ENCODE results near the gene CIDEB. TPM values are rescaled to one million over a fixed set of nuclear protein-coding genes. Genes with fewer than 3 reads are reported as not detected.

CIDEB gene
- total RNA-seq, 1 experiment from 2014 or later, result 0.18 TPM

GRCh38 chr14:24281636-24282035 is 26.1 kb downstream of the CIDEB start:
- no peaks in the 10 kb centered on the region for H3K36me3 ChIP-seq (ENCODE audit: control insufficient read depth, insufficient read depth, low read length)
- ATAC-seq (no peak), DNase-seq (ENCODE audit: low read depth, low spot score) (no peak)
- H3K9me3 ChIP-seq (ENCODE audit: control insufficient read depth, insufficient read depth, low read depth, low read length), result no peaks in the 10 kb centered on the region
- no TSS peak for BruUV-seq (replicated peaks)
- H3K27ac ChIP-seq (ENCODE audit: low read length), result no peak overlapping the region
- no peaks in the 10 kb centered on the region for H3K4me1 ChIP-seq (ENCODE audit: control insufficient read depth, insufficient read depth, low read length)
- TF ChIP-seq CTCF (IDR thresholded peaks at IDR 0.05) (no peak), POLR2AphosphoS5 (IDR thresholded peaks at IDR 0.05; ENCODE audit: low read depth, low read length) (no peak), SIN3A (IDR thresholded peaks at IDR 0.05; ENCODE audit: borderline replicate concordance, insufficient read depth, low read depth, low read length) (no peak), TCF7L2 (IDR thresholded peaks at IDR 0.05; ENCODE audit: low read depth, low read length) (no peak), REST (IDR thresholded peaks at IDR 0.05; ENCODE audit: insufficient read depth in 1 of 2, low read depth in 2 of 2, low read length in 1 of 2) (no peak)
- CTCF ChIA-PET, result no interaction called here
- H3K4me3 ChIP-seq (ENCODE audit: low read depth in 2 of 2, low read length in 2 of 2), result no peak overlapping the region
- in situ Hi-C loops (cut with HindIII; ENCODE audit: low pct_unique_long_range_greater_than_20kb, low sequenced_read_pairs) (no loop called here), intact Hi-C loops (cut with micrococcal nuclease; ENCODE audit: unreplicated experiment) (no loop called here)
- no peaks in the 10 kb centered on the region for H3K27me3 ChIP-seq (ENCODE audit: control insufficient read depth, insufficient read depth, low read length)
- POLR2A ChIA-PET, result no interaction called here

GRCh38 chr14:24280797-24281460 is 26.8 kb downstream of the CIDEB start:
- Histone ChIP-seq H3K27ac (ENCODE audit: low read length) (no peak overlapping the region), H3K9me3 (ENCODE audit: control insufficient read depth, insufficient read depth, low read depth, low read length) (no peaks in the 10 kb centered on the region), H3K4me1 (ENCODE audit: control insufficient read depth, insufficient read depth, low read length) (no peaks in the 10 kb centered on the region), H3K27me3 (ENCODE audit: control insufficient read depth, insufficient read depth, low read length) (no peaks in the 10 kb centered on the region), H3K4me3 (ENCODE audit: low read depth in 2 of 2, low read length in 2 of 2) (no peak overlapping the region), H3K36me3 (ENCODE audit: control insufficient read depth, insufficient read depth, low read length) (no peaks in the 10 kb centered on the region)
- POLR2A ChIA-PET, result no interaction called here
- BruUV-seq (replicated peaks), result no TSS peak
- ATAC-seq, result no peak
- in situ Hi-C loops (cut with HindIII; ENCODE audit: low pct_unique_long_range_greater_than_20kb, low sequenced_read_pairs), result no loop called here
- no peak for DNase-seq (ENCODE audit: low read depth, low spot score)
- intact Hi-C loops (cut with micrococcal nuclease; ENCODE audit: unreplicated experiment), result no loop called here
- no peak for TF ChIP-seq TCF7L2 (IDR thresholded peaks at IDR 0.05; ENCODE audit: low read depth, low read length)
- CTCF ChIA-PET, result no interaction called here

- Histone ChIP-seq H3K4me1 (ENCODE audit: control insufficient read depth, insufficient read depth, low read length) (no peaks in the 10 kb centered on the region), H3K27me3 (ENCODE audit: control insufficient read depth, insufficient read depth, low read length) (no peaks in the 10 kb centered on the region), H3K9me3 (ENCODE audit: control insufficient read depth, insufficient read depth, low read depth, low read length) (no peaks in the 10 kb centered on the region), H3K36me3 (ENCODE audit: control insufficient read depth, insufficient read depth, low read length) (no peaks in the 10 kb centered on the region), H3K4me3 (ENCODE audit: low read depth in 2 of 2, low read length in 2 of 2) (no peak overlapping the region), H3K27ac (ENCODE audit: low read length) (no peak overlapping the region)
- in situ Hi-C loops (cut with HindIII; ENCODE audit: low pct_unique_long_range_greater_than_20kb, low sequenced_read_pairs) (no loop called here), intact Hi-C loops (cut with micrococcal nuclease; ENCODE audit: unreplicated experiment) (no loop called here)
- POLR2A ChIA-PET, result interaction anchor here (0.5 kb wide), 1 partner anchor 638 kb away, joined by 3 read pairs; no protein-coding TSS in a partner anchor
- ATAC-seq (no peak), DNase-seq (ENCODE audit: low read depth, low spot score) (no peak)
- CTCF ChIA-PET, result no interaction called here
- no TSS peak for BruUV-seq (replicated peaks)
- TF ChIP-seq REST (IDR thresholded peaks at IDR 0.05; ENCODE audit: insufficient read depth in 1 of 2, low read depth in 2 of 2, low read length in 1 of 2) (no peak), CTCF (IDR thresholded peaks at IDR 0.05) (no peak), SIN3A (IDR thresholded peaks at IDR 0.05; ENCODE audit: borderline replicate concordance, insufficient read depth, low read depth, low read length) (no peak), POLR2AphosphoS5 (IDR thresholded peaks at IDR 0.05; ENCODE audit: low read depth, low read length) (no peak), TCF7L2 (IDR thresholded peaks at IDR 0.05; ENCODE audit: low read depth, low read length) (no peak)
Observed at GRCh38 chr14:24279301-24280186, 28.2 kb downstream of the CIDEB start.
